K562 (cell line): ENCODE results near the gene CCDC90B. TPM values are rescaled to one million over a fixed set of nuclear protein-coding genes. Genes with fewer than 3 reads are reported as not detected.

Experiments
- CHAMP1 ChIP-seq: fragments of 450-650 bp; IDR thresholded peaks from 2 replicates; pipeline ENCODE4 v1.6.1; 2016; ENCODE audit warnings: mild to moderate bottlenecking
- CHD7 ChIP-seq: fragments of 200-600 bp; sonication (generic); IDR thresholded peaks from one replicate; pipeline ENCODE4 v1.6.1; 2012; ENCODE audit warnings: mild to moderate bottlenecking, low read depth, low read length, inconsistent platforms
- CUX1 ChIP-seq: fragments of 200-800 bp; sonication (Bioruptor generic); IDR thresholded peaks from 2 replicates; pipeline ENCODE4 v1.6.1; 2016; ENCODE audit warnings: missing genetic modification characterization, missing compliant biosample characterization
- FOXA3 ChIP-seq, 2 experiments: fragments of 450-650 bp in 1 of 2; sonication (generic) in 1 of 2; formaldehyde crosslinking; IDR thresholded peaks in 1 of 2; conservative IDR thresholded peaks in 1 of 2; 2 replicates each; pipeline versions ENCODE4 v1.4.0 to v1.8.0; 2020 to 2022; ENCODE audit warnings: mild to moderate bottlenecking in 2 of 2, missing genetic modification reagents in 1 of 2
- HLTF ChIP-seq: fragments of 450-650 bp; IDR thresholded peaks from 2 replicates; pipeline ENCODE4 v1.6.1; 2016
- KDM1A ChIP-seq, 2 experiments: fragments of 450-650 bp; IDR thresholded peaks; 2 replicates each; pipeline ENCODE4 v1.6.1; 2016; ENCODE audit warnings: mild to moderate bottlenecking in 2 of 2
- TAL1 ChIP-seq: fragments of 450-650 bp; IDR thresholded peaks from 2 replicates; pipeline ENCODE4 v1.6.1; 2016; ENCODE audit warnings: mild to moderate bottlenecking
- ZNF444 ChIP-seq: fragments of 250-450 bp; sonication (Bioruptor Pico); IDR thresholded peaks from 2 replicates; pipeline ENCODE4 v1.4.0; 2020; ENCODE audit warnings: mild to moderate bottlenecking, moderate library complexity
- polyA plus RNA-seq, 8 experiments: library from polyadenylated mRNA; depleted of rRNA in 4 of 8; stranded (reverse) in 5 of 8; unstranded in 3 of 8; fragments of >200 nt; fragmentation: Nextera tagmentation in 2 of 8; fragmentation: Illumina TruSeq in 1 of 8; extraction: Ambion mirVana in 2 of 8; extraction: Trizol in 1 of 8; gene quantifications; 2 replicates each; pipeline versions ENCODE4 v1.2.1 to v1.2.3, GENCODE V29; 2011 to 2014; ENCODE audit warnings: inconsistent platforms in 1 of 8, missing spikeins in 1 of 8
- total RNA-seq, 7 experiments: library from RNA; depleted of rRNA in 6 of 7; stranded (reverse); fragments of >200 nt in 6 of 7; fragmentation: Illumina TruSeq in 2 of 7; extraction: Trizol in 2 of 7; gene quantifications; 2 replicates each; pipeline versions ENCODE4 v1.2.1 to v1.2.3, GENCODE V29; 2011 to 2021; ENCODE audit warnings: low replicate concordance in 1 of 7

The CCDC90B gene
- total and polyA plus RNA-seq, 9 of the 15 experiments (the other 6 are each of a cell fraction or from before 2014, with no cell fraction given) = 26.6 to 63.6 (median 51.8) TPM

GRCh38 chr11:83241291-83241946, 44.7 kb downstream of the CCDC90B start (continued):
- no peak for TF ChIP-seq CUX1 (CRISPR knock-in tag)
- peak in 1 of 2 experiments; percentile 81; a peak in 2 of 4 replicates for TF ChIP-seq FOXA3 (CRISPR knock-in tag; conservative IDR thresholded peaks at IDR 0.05 in 1 of 2, IDR thresholded peaks at IDR 0.05 in 1 of 2)
- 0 out of 2 replicates have a peak, but pooled peaks have one; percentile 17 for TF ChIP-seq TAL1
- TF ChIP-seq ZNF444 (CRISPR knock-in tag) = no peak
- TF ChIP-seq CHAMP1 = no peak
- TF ChIP-seq CHD7 = no peak
- peak in 1 of 2 experiments; percentile 29; a peak in 1 of 4 replicates for TF ChIP-seq KDM1A (IDR thresholded peaks at IDR 0.05)
- no peak for TF ChIP-seq HLTF
